ENCODE data around the gene UNC5A. TPM values are rescaled to one million over a fixed set of nuclear protein-coding genes. Genes with fewer than 3 reads are reported as not detected.
A peak's percentile ranks its signal among the peaks of the same experiment; 100 is the strongest.

Gene UNC5A
- total RNA-seq = not detected

DNA sequence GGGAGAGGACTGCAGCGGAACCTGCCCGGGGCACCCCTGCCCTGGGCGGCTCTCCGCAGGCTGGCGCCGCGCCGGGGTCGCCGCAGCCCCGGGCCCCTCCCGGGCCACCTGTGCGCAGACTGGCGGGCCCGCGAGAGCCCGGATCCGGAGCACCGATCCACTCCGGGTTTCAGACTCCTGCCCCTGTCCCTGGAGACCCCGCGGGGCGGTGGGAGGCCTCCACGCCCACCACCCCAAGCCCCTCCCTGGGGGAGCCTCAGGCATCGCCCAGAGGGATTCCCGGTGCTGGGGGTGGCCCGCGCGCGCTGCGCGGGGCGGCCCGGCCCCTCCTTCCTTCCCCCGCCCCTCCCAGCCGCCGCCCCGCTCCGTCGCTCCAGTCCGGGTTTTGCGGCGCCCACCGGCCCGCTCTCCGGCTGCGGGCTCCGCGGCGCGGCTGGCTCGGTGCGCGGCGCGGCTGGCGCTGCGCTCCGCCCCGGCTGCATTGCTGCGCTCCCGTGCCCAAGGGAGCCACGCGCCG lies at the start of gene UNC5A:
TSS of gene UNC5A (plus strand) at position 479 of the 517 bp plus-strand sequence. CDS start 192 bp downstream, outside the sequence.
- ATAC-seq = peak; percentile 57
- POLR2A ChIA-PET = no interaction called here
- CTCF ChIA-PET = no interaction called here
- DNase-seq = peak; percentile 55
- Mint-ChIP-seq H3K27ac (no peak within 1 kb of the TSS), H3K4me1 (ENCODE audit: low read depth) (peaks cover 9% of the 10 kb centered on the region), H3K36me3 (ENCODE audit: low read depth) (no peaks in the 10 kb centered on the region), H3K4me3 (peak within 1 kb of the TSS; percentile 36), H3K27me3 (ENCODE audit: low read depth) (peaks cover 55% of the 10 kb centered on the region), H3K9me3 (ENCODE audit: insufficient read depth) (no peaks in the 10 kb centered on the region)

DNA sequence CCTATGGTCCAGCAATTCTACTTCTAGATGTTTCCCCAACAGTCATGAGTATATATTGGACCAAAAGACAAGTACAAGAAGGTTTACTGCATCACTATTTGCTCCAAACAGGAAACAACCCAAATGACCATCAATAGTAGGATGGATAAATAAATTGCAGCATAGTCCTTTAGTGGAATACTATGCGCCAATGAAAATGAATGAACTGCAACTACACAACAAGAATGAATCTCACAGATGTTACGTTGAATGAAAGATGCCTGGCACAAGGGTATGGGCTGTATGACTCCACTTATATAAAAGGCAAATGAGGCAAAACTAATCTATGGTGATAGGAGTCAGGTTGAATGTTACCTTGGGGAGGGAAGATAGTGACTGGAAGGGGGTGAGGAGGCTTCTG lies 48.6 kb upstream of the UNC5A start:
- H3K4me3 Mint-ChIP-seq = no peak overlapping the region
- no peak for ATAC-seq
- ChIA-PET CTCF (no interaction called here), POLR2A (no interaction called here)
- no peaks in the 10 kb centered on the region for H3K36me3 Mint-ChIP-seq (ENCODE audit: low read depth)
- peaks cover 34% of the 10 kb centered on the region for H3K27me3 Mint-ChIP-seq (ENCODE audit: low read depth)
- no peak for DNase-seq
- H3K9me3 Mint-ChIP-seq (ENCODE audit: insufficient read depth) = peaks cover 8% of the 10 kb centered on the region
- H3K4me1 Mint-ChIP-seq (ENCODE audit: low read depth) = no peaks in the 10 kb centered on the region
- no peak overlapping the region for H3K27ac Mint-ChIP-seq

DNA sequence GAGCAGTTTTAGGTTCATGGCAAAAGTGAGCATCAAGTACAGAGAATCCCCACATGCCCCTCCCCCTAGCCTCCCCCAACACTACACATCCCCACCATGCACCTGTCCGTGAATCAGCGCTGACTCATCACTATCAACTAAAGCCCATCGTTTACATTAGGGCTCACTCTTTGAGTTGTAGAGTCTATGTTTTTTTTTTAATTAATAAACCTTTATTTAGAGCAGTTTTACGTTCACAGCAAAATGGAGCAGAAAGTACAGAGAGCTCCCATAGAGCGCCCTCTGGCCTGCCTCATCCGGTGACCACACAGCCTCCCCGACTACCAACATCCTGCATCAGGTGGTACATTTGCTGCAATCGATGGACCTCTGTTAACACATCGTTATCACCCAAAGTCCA lies 47.9 kb upstream of the UNC5A start:
- peaks cover 32% of the 10 kb centered on the region for H3K27me3 Mint-ChIP-seq (ENCODE audit: low read depth)
- H3K36me3 Mint-ChIP-seq (ENCODE audit: low read depth) = no peaks in the 10 kb centered on the region
- ATAC-seq = no peak
- no peak overlapping the region for H3K27ac Mint-ChIP-seq
- no peak for DNase-seq
- POLR2A ChIA-PET = no interaction called here
- H3K4me3 Mint-ChIP-seq = no peak overlapping the region
- CTCF ChIA-PET = interaction anchor here (1.0 kb wide), 1 partner anchor 102 kb away, joined by 3 read pairs; no protein-coding TSS in a partner anchor
- no peaks in the 10 kb centered on the region for H3K4me1 Mint-ChIP-seq (ENCODE audit: low read depth)
- peaks cover 8% of the 10 kb centered on the region for H3K9me3 Mint-ChIP-seq (ENCODE audit: insufficient read depth)

DNA sequence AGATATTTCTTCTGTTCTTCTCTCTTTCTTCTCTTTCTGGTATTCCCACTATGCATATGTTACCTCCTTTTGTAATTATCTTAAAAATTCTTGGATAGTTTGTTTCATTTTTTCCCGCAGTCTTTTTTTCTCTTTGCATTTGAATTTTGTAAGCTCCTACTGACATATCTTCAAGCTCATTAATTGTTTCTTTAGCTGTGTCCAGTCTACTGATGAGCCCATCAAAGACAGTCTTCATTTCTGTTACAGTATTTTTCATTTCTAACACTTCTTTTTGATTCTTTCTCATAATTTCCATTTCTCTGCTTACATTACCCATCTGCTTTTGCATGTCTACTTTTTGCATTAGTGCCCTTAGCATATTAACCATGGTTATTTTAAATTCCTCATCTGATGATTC lies 44.7 kb upstream of the UNC5A start:
- peaks cover 30% of the 10 kb centered on the region for H3K27me3 Mint-ChIP-seq (ENCODE audit: low read depth)
- H3K9me3 Mint-ChIP-seq (ENCODE audit: insufficient read depth) = peaks cover 8% of the 10 kb centered on the region
- POLR2A ChIA-PET = no interaction called here
- CTCF ChIA-PET = no interaction called here
- H3K36me3 Mint-ChIP-seq (ENCODE audit: low read depth) = no peaks in the 10 kb centered on the region
- H3K4me1 Mint-ChIP-seq (ENCODE audit: low read depth) = no peaks in the 10 kb centered on the region
- H3K27ac Mint-ChIP-seq = no peak overlapping the region
- no peak overlapping the region for H3K4me3 Mint-ChIP-seq
- DNase-seq = no peak
- no peak for ATAC-seq

DNA sequence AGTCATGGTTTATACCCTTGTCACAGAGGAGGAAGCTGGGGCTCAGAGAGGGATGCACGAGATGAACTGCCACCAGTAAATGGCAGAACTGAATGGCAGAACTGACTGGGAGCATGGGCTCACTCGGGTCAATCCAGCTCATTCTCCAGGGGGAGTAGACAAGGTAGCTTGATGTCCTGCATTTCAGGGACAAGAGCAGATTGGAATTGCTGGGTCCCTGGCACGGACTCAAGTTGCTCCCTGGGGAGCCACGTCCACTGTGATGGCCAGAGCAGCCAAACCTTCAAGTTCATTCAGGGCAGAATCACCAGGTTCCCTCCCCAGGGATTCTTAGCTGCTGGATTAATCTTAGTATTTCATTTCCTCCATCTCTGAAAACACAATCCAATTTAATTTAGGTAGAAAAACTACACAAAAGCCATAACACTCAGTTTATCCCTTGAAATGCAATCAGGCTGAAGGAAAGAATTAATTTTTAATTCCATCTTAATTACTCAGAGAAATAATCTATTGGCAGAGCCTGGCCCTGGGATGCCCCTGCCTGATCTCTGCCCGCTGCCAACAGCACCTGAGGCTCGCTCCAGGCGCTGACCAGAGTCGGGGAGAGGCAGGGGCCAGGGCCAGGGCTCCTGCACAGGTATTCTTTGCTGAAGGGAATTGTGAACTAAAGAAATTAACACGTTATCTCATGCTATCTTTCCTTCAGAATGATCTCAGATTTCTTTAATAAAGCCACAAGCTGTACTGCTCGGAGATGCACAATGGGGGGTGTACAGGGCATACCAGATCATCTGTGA lies 42.0 kb upstream of the UNC5A start:
- CTCF ChIA-PET = no interaction called here
- H3K4me3 Mint-ChIP-seq = no peak overlapping the region
- ATAC-seq (no peak), DNase-seq (peak; percentile 4)
- no peaks in the 10 kb centered on the region for H3K4me1 Mint-ChIP-seq (ENCODE audit: low read depth)
- H3K27ac Mint-ChIP-seq = no peak overlapping the region
- peaks cover 25% of the 10 kb centered on the region for H3K27me3 Mint-ChIP-seq (ENCODE audit: low read depth)
- H3K9me3 Mint-ChIP-seq (ENCODE audit: insufficient read depth) = peaks cover 8% of the 10 kb centered on the region
- POLR2A ChIA-PET = no interaction called here
- H3K36me3 Mint-ChIP-seq (ENCODE audit: low read depth) = no peaks in the 10 kb centered on the region

DNA sequence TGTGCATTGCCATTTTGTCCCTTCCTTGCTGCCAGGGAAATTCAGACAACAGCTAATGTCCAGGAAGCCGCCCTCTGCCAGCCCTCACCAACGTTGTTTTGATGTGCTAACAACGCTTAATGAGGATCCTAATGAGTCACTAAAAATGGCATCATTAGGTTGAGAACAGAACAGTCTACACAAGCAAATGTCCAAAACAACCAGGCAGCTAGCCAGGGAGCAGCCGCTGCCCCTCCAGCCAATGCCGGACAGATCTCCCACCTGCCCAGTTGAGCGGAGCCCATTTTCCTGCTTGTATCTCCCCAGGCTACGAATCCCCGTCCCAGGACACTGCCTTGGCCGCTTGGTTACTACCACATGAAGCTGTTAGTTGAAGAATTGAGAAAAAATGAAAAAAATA lies 40.4 kb upstream of the UNC5A start:
- Mint-ChIP-seq H3K4me3 (no peak overlapping the region), H3K4me1 (ENCODE audit: low read depth) (no peaks in the 10 kb centered on the region), H3K36me3 (ENCODE audit: low read depth) (no peaks in the 10 kb centered on the region), H3K27ac (no peak overlapping the region), H3K9me3 (ENCODE audit: insufficient read depth) (peaks cover 8% of the 10 kb centered on the region), H3K27me3 (ENCODE audit: low read depth) (peaks cover 20% of the 10 kb centered on the region)
- no peak for DNase-seq
- POLR2A ChIA-PET = no interaction called here
- CTCF ChIA-PET = no interaction called here
- no peak for ATAC-seq

DNA sequence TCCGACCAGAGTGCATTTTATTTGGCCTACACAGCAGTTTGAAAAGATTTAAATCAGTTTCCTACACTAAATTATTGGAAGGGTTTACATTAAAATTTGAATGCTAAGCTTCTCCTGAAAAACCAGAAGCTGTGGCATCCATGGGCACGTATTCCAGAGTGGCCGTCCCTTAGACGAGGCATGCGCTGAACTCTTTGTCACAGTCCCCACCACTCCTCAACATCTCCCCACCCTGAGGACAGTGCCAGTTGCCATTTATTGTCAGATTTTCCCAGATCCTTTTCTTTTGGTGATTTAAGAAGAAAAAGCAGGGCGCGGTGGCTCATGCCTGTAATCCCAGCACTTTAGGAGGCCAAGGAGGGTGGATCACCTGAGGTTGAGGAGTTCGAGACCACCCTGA lies 39.9 kb upstream of the UNC5A start:
- DNase-seq = no peak
- Mint-ChIP-seq H3K27ac (no peak overlapping the region), H3K4me3 (no peak overlapping the region), H3K36me3 (ENCODE audit: low read depth) (no peaks in the 10 kb centered on the region), H3K9me3 (ENCODE audit: insufficient read depth) (peaks cover 4% of the 10 kb centered on the region), H3K4me1 (ENCODE audit: low read depth) (no peaks in the 10 kb centered on the region), H3K27me3 (ENCODE audit: low read depth) (peaks cover 18% of the 10 kb centered on the region)
- ChIA-PET POLR2A (no interaction called here), CTCF (no interaction called here)
- no peak for ATAC-seq

DNA sequence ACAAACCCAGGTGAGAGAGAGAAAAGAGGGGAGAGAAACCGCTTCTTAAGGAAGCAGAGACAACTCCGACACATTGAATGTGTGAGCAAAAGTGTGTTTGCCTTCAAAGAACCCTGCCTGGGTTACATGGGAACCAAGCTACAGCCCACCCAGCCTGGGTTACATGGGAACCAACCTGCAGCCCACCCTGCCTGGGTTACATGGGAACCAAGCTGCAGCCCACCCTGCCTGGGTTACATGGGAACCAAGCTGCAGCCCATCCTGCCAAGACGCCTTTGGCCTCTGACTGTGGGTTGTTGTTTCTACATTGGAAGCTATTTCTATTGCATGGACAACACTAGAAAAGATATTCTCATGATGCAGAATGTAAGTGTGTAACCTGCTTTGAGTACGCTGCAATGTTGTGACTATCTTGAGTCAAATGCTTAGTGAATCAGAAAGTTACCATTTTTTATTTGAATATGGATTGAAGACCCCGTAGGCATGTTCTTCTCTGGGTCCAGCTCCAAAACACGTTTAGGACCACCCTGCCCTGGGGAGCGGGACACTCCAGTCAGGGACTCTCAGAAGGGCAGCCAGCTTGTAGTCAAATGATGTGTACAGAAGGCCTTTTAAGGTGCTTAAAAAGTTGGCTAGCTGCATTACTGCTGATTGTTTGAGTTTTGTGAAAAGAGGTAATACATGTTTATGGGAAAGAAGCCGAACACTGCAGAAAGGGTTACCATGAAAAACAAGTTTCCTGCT lies 39.1 kb upstream of the UNC5A start:
- Mint-ChIP-seq H3K9me3 (ENCODE audit: insufficient read depth) (no peaks in the 10 kb centered on the region), H3K36me3 (ENCODE audit: low read depth) (no peaks in the 10 kb centered on the region), H3K4me3 (no peak overlapping the region), H3K4me1 (ENCODE audit: low read depth) (no peaks in the 10 kb centered on the region), H3K27me3 (ENCODE audit: low read depth) (peaks cover 12% of the 10 kb centered on the region), H3K27ac (no peak overlapping the region)
- ChIA-PET POLR2A (no interaction called here), CTCF (no interaction called here)
- no peak for ATAC-seq
- no peak for DNase-seq

DNA sequence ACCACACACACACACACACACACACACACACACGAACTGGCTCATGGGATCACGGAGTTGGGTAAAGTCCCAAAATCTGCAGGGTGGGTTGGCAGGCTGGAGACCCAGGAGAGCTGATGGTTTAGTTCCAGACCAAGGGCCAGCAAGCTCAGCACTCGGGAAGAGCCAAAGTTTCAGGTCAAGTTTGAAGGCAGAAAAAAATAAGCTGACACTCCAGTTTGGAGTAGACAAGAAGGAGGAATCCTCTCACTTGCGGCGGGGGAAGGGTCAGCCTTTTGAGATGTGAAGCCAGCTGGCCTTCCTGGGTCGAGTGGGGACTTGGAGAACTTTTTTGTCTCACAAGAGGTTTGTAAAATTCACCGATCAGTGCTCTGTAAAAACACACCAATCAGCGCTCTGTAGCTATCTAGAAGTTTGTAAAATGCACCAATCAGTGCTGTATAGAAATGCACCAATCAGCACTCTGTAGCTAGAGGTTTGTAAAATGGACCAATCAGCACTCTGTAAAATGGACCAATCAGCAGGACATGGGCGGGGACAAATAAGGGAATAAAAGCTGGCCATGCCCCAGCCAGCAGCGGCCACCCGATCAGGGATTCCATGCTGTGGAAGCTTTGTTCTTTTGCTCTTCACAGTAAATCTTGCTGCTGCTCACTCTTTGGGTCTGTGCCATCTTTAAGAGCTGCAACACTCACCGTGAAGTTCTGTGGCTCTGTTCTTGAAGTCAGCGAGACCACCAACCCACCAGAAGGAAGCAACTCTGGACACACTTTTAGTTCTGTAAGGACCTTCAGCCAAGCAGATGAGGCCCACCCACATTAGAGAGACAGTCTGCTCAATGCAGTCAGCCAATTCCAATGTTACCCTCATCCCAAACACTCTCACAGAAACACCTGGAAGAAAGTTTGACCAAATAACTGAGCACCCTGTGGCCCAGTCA lies 37.8 kb upstream of the UNC5A start:
- no peak overlapping the region for H3K27ac Mint-ChIP-seq
- no peaks in the 10 kb centered on the region for H3K4me1 Mint-ChIP-seq (ENCODE audit: low read depth)
- H3K36me3 Mint-ChIP-seq (ENCODE audit: low read depth) = no peaks in the 10 kb centered on the region
- H3K4me3 Mint-ChIP-seq = no peak overlapping the region
- H3K27me3 Mint-ChIP-seq (ENCODE audit: low read depth) = peaks cover 7% of the 10 kb centered on the region
- no peaks in the 10 kb centered on the region for H3K9me3 Mint-ChIP-seq (ENCODE audit: insufficient read depth)
- no peak for DNase-seq
- ChIA-PET POLR2A (no interaction called here), CTCF (interaction anchor here (1.1 kb wide), 1 partner anchor 112 kb away, joined by 4 read pairs; no protein-coding TSS in a partner anchor)
- no peak for ATAC-seq

DNA sequence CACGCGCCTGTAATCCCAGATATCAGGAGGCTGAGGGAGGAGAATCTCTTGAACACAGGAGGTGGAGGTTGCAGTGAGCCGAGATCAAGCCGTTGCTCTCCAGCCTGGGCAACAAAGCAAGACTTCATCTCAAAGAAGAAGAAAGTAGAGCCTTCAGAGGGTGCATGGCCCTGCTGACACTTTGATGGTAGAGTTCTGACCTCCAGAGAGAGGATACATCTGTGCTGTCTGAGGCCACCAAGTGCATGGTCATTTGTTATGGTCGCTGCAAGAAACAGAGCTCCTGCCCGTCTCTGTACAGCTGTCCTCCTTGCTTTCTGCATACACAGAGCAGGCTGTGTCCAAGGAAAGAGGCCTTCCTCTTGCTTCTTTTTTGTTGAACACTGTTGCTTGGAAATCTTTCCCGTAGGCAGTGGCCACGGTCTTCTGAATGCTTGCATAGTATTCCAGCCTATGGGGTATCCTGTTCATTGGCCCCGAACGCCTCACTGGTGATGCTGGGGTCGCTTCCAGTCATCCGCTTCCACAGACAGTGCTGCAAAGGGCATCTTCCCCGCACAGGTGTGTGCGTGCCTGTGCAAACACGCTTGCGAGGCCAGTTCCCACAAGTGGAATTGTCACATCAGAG lies 36.8 kb upstream of the UNC5A start:
- ChIA-PET CTCF (no interaction called here), POLR2A (no interaction called here)
- no peak for DNase-seq
- no peak for ATAC-seq
- Mint-ChIP-seq H3K4me3 (no peak overlapping the region), H3K27ac (no peak overlapping the region), H3K4me1 (ENCODE audit: low read depth) (no peaks in the 10 kb centered on the region), H3K36me3 (ENCODE audit: low read depth) (no peaks in the 10 kb centered on the region), H3K27me3 (ENCODE audit: low read depth) (peaks cover 9% of the 10 kb centered on the region), H3K9me3 (ENCODE audit: insufficient read depth) (no peaks in the 10 kb centered on the region)

DNA sequence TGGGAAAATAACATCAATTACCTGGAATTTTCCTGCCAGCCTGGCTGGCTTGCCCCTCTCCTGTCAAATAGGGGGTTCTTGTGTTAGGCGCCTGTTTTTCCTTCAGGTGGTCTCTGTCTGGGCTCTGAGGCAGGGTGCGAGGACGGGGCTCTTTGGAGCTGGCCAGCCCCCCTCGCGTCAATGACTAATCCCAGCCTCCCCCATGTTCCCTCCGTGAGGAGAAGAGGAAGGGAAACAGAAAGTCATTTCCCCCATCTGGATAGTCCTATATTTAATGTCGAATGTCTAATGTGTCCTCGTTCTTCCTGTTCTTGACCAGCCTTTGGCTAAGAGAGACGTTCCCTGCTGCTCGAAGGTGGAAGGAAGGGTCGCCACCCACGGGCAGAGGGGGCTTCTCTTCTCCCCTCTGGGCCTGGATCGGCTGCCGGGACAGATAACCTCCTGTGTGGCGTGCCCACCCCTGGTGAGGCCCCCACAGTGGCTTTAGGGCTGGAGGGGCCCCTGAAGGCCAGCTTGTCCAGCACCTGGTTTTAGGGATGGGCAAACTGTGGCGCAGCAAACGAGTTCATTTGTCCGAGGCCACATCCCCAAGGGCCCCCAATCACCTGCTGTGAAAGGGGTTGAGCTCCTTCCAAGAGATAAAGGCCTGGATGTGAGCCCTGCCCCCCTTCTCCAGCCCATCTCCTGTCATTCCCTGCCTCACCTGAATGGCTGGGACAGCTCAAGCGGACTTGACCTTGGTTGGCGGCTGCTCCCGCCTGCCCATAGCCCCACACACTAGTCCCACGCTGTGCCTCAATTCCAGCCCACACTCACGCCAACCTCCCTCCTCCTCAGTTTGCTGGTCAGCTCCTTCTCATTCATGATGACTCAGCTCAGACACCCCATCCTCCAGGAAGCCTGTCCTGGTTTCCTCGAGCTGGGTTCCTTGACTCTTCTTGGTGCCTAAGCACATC lies 35.9 kb upstream of the UNC5A start:
- CTCF ChIA-PET = no interaction called here
- POLR2A ChIA-PET = no interaction called here

More for the DNA sequence above, 35.9 kb upstream of the UNC5A start:
- no peaks in the 10 kb centered on the region for H3K36me3 Mint-ChIP-seq (ENCODE audit: low read depth)
- ATAC-seq = no peak
- H3K27ac Mint-ChIP-seq = no peak overlapping the region
- peaks cover 9% of the 10 kb centered on the region for H3K27me3 Mint-ChIP-seq (ENCODE audit: low read depth)
- H3K4me1 Mint-ChIP-seq (ENCODE audit: low read depth) = no peaks in the 10 kb centered on the region
- no peak overlapping the region for H3K4me3 Mint-ChIP-seq
- no peak for DNase-seq
- H3K9me3 Mint-ChIP-seq (ENCODE audit: insufficient read depth) = no peaks in the 10 kb centered on the region
